GDM1 (cell line): ENCODE measurements around the gene ENOSF1.

ENCODE experiments used
- DNase-seq: peaks from one replicate; lab custom pipeline; 2025; lab: John Stamatoyannopoulos, UW

The ENOSF1 gene

DNA sequence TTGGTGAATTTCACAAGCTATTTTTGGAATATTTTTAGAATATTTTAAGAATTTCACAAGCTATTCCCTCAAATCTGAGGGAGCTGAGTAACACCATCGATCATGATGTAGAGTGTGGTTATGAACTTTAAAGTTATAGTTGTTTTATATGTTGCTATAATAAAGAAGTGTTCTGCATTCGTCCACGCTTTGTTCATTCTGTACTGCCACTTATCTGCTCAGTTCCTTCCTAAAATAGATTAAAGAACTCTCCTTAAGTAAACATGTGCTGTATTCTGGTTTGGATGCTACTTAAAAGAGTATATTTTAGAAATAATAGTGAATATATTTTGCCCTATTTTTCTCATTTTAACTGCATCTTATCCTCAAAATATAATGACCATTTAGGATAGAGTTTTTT lies 39.1 kb downstream of the ENOSF1 start:
- no peak for DNase-seq

DNA sequence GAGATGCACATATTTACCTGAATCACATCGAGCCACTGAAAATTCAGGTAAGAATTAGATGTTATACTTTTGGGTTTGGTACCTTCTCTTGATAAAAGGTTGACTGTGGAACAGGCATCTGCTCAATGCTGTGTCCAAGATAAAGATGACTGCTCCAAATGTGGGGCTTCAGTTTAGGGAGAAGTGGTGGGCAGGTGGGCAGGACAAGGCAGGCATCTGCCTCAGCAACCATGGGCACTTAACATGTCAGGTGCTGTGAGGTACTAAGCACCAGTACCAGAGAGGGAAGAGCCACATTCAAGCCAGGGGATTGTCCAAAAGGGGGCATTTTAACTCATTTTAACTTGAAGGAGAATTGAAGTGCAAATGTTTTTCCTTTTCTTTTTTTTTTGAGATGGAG lies 41.0 kb downstream of the ENOSF1 start:
- DNase-seq, result no peak

DNA sequence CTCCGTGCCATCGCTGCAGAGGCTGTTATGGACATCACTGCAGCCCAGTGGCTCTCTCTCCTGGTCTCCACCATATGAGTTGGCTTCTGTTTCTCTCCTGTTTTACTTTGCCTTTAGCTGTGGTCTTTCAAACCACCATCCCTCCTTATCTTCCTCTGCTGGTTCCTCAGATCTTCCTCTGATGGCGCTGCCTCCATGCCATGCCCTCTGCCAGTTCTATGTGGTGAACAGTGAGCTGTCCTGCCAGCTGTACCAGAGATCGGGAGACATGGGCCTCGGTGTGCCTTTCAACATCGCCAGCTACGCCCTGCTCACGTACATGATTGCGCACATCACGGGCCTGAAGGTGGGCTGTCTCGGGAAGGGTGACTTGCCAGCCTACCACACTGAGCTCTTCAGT lies 41.9 kb downstream of the ENOSF1 start:
- no peak for DNase-seq

DNA sequence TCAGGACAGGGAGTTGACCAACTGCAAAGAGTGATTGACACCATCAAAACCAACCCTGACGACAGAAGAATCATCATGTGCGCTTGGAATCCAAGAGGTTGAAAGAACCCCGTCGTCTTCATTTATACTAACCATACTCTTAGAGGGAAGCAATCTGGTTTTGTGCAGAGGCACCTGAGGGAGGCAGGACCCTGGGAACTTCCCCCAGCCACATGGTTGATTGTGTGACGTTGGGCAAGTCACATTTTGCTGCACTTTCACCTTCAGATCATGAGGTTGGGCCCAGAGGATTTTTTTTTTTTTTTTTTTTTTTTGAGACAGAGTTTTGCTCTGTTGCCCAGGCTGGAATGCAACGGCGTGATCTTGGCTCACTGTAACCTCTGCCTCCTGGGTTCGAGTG lies 43.4 kb downstream of the ENOSF1 start:
- no peak for DNase-seq

DNA sequence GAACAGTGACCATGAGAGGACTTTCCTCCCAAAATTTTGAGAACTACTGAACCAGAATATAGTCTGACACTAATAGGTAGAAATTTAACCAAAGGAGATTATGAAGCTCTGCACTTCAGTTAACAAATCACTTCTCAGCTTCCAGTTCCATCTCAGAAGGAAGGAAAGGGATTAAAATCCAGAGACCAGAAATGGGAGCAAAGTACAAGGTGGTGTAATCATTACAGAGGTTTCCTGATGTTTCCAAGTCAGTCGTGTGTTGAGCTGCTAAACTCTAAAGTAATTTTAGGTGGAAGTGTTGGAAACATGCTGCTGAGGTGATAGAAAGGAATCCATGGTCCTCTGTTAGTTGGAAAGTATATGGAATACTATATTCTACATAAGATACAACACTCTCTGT lies 44.2 kb downstream of the ENOSF1 start:
- DNase-seq, result no peak

DNA sequence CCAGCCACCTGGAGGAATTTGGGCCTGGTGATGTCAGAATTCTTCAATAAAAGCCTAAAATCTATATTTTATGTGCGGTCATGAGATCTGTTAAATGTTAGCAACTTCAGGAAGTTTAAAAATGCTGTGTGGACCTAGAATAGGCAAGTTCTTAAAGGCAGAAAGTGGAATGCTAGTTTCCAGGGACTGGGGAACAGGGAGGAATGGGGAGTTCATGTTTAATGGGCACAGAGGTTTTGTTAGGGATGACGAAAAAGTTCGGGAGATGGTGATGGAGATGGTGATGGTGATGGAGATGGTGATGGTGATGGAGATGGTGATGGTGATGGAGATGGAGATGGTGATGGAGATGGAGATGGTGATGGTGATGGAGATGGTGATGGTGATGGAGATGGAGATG lies 45.8 kb downstream of the ENOSF1 start:
- DNase-seq, result no peak

DNA sequence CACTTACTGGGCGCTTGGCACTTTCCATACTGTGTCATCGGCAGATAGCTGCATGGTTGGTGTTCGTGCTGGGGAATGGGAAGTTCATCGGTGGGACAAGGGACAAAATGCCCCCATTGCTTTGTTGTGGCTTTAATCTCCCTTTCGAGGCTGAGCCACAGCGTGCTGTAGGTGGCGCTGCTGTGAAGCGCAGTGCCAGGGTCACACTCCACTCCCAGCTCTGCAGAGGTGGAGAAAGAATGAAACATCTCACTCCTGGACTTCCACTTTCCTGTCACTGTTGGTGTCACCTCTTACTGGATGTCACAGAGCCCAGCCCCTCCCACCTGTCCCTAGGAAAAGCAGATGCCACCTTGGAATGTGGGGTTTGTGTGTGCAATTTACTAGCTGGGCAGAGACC lies 46.3 kb downstream of the ENOSF1 start:
- no peak for DNase-seq

DNA sequence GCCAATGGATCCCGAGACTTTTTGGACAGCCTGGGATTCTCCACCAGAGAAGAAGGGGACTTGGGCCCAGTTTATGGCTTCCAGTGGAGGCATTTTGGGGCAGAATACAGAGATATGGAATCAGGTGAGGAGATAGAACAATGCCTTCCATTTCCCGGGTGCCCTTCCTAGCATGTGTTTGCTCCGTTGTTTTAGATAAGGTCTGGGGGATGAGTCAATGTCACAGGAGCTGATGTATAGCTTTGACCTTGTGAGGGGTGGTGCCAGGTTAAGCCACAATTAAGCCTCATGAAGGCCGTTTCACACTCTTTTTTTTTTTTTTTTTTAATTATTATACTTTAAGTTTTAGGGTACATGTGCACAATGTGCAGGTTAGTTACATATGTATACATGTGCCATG lies 50.2 kb downstream of the ENOSF1 start:
- DNase-seq, result no peak

DNA sequence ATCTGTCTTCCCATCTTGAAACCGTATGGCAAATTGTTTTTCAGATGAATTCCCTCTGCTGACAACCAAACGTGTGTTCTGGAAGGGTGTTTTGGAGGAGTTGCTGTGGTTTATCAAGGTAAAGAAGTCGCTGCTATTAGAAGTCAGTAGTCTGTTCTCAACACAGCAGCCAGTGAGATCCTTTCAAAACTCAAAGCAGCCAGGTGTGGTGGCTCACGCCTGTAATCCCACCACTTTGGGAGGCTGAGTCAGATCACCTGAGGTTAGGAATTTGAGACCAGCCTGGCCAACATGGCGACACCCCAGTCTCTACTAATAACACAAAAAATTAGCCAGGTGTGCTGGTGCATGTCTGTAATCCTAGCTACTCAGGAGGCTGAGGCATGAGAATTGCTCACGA lies 52.8 kb downstream of the ENOSF1 start:
- no peak for DNase-seq

DNA sequence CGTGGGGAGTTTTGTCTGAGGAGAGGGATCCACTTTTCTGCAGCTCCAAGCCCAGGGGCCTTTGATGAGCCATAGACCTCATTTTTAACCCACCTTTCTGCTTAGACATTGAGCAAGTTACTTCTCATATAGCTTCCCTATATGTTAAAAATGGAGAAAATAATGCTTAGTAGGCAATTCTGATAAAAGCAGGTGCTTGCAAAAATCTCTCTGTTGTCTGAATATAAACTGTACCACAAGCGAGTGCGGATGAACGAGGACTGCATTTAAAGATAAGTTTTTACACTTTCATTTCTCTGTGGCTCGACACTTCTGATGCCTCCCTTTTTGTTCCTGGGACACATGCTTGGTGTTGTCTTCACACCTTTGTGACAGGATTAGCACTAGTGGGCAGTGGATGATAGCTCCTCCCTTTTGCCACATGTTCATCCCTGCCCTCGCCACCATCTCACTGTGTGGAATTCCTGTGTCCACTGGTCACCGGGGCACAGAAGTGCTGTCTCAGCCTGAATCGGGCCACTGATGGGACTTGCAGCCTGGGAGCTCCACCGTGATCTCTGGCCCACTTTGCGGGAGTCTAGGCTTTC lies 53.4 kb downstream of the ENOSF1 start:
- no peak for DNase-seq

DNA sequence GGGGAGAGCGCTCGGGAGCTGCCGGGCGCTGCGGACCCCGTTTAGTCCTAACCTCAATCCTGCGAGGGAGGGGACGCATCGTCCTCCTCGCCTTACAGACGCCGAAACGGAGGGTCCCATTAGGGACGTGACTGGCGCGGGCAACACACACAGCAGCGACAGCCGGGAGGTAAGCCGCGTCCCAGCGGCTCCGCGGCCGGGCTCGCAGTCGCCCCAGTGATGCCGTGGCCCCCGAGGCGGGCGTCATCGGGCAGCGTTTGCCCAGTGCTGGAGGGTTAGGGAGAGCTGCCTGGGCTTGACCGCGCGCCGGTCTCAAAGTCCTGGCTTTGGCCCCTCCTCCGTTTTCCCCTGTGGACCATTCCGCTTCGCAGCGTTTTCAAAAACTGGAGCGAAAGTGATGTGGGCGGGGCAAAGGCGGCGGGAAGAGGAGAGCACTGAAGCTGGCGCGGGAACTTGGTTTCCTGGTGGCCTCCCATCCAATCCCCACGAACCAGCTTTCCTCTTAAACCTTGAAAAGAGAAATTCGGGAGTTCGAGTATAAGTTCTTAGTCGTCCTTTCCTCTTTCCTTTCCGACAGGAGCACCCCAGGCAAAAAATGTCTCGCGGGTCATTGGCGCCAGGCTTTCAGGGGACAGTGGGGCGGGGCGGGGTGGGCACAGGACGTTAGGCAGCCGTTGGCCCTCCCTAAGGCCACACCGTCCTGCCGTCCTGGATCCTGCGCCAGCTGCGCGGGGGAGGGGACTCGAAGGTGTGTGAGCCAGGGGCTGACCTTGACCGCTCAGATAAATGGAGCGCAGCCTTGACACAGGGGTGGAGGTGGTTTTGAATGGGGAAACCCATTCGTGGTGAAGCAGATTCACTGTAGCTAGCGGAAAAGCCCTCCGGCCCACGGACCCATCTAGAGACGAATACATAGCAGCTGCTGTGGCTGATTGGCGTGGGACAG lies 54.2 kb downstream of the ENOSF1 start:
- DNase-seq, result peak; percentile 76

DNA sequence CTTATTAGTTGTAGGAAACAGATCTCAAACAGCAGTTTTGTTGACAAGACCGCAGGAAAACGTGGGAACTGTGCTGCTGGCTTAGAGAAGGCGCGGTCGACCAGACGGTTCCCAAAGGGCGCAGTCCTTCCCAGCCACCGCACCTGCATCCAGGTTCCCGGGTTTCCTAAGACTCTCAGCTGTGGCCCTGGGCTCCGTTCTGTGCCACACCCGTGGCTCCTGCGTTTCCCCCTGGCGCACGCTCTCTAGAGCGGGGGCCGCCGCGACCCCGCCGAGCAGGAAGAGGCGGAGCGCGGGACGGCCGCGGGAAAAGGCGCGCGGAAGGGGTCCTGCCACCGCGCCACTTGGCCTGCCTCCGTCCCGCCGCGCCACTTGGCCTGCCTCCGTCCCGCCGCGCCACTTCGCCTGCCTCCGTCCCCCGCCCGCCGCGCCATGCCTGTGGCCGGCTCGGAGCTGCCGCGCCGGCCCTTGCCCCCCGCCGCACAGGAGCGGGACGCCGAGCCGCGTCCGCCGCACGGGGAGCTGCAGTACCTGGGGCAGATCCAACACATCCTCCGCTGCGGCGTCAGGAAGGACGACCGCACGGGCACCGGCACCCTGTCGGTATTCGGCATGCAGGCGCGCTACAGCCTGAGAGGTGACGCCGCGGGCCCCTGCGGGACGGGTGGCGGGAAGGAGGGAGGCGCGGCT lies 55.0 kb downstream of the ENOSF1 start, which contains the start of gene TYMS:
Gene TYMS, plus strand, starts transcription at position 343 of the 690 bp plus-strand sequence. Its CDS starts 90 bp downstream, at position 433.
- peak; percentile 80 for DNase-seq

DNA sequence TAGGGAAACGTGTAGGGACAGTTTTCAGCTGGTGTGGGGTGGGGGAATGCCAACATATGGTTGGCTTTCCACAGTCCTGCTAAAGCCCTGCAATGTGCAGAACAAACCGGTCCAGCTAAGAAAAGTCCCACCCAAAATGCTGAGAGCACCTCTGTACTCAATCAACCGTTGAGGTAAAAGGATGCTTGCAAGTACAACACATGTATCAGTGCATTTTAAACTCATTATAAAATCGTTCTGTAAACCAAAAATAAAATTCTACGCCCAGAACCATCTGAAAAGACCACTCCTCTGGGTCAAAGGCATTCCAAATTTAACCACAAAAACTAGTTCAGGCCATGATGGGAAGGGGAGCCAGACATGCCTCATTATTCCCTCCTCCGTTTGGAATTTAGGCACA lies 57.0 kb downstream of the ENOSF1 start:
- DNase-seq, result no peak

DNA sequence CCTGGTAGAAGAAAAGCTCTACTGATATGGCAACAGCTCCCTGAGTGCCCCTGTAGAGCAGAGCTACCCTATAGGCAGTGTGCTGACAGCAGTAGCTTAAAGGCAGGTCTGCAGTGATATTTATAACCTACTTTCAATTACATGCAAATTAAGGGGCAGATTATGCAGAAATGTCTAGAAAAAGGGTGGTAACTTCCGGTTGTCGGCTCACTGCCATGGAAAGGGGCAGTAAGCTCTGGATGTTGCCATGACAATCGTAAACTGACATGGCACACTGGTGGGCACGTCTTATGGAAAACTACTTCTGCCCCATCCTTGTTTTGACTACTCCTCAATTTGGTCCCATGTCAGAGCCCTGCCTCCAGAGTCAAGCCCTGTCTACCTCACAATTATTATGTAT lies 57.8 kb downstream of the ENOSF1 start:
- DNase-seq, result no peak

DNA sequence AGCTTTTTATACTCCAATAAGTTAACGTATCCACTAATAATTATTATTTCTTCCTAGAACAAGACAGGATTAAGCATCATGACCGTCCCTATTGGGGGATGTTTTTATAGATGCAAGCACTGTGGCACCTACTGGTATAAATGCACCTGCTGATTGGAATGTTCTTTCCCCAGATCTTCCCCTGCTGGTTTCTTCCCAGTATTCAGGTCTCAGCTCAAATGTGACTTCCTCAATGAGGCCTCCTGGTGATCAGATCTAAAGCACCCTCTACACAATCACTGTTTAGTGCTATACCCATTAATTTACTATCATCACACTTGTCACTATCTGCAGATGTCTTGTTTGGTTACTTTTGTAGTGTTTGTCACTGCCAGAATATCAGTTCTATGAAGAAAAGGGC lies 58.9 kb downstream of the ENOSF1 start:
- no peak for DNase-seq

DNA sequence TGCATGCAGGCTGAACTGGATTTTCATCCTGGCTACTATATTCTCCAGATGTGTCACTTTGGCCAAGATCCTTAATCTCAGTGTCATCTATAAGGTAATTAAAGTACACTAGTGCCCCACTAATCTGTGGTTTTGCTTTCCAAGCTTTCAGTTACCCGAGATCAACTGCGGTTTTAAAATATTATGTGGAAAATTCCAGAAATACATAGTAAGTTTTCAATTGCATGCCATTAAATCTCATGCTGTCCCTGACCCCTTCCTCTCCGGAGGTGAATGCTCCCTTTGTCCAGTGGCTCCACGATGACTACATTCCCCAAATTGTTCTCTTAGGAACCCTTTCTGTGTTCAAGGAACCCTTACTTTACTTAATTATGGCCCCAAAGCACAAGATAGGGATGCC lies 60.3 kb downstream of the ENOSF1 start:
- no peak for DNase-seq

DNA sequence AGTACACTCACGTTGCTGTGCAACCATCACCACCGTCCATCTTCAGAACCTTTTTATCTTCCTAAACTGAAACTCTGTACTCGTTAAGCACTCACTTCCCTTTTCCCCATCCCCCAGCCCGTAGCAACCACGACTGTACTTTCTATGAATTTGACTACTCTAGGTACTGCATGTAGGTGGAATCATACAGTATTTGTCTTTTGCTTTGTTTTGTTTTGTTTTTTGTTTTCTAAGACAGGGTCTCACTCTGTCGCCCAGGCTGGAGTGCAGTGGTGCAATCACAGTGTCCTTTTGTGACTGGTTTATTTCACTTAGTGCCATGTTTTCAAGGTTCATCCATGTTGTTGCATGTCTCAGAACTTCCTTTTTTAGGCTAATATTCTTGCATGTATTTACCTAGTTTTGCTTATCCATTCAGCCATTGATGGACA lies 62.0 kb downstream of the ENOSF1 start:
- DNase-seq, result peak; percentile 44

DNA sequence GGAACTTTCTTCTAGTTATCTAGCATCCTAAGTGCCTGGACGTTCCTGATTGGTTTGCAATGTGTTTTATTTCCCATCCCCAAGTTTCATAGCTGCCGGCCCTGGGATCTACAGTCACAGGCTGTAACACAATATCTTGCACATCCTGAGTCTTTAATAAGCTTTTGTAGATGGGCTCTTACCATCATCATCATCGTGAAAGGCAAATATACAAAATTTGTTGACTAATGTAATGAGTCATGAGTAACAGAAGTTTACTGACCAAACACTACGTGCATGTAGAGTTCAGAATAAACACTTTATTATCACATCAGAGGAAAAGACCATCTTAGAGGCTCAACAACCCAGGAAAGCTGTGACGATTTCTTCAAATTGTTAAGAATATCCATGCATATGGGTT lies 63.1 kb downstream of the ENOSF1 start:
- DNase-seq, result no peak

DNA sequence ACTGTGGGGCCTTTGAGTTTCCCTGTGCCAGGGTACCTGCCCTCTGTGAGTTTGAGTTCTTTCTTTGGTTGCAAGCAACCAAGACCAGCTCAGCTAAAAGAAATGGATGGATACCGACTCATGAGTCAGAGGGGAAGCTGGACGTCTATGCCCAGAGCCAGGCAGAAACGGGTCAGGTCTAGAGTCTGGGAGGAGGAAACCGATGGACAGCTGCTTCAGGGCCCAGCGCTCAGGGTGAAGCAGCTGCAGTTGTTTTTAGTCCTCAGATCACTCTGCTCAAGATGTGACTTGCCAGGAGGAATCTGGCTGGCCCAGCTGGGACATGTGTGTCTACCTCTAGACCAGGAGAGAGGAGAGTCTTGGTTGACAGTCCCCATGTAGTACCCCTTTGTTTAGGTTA lies 65.1 kb downstream of the ENOSF1 start:
- no peak for DNase-seq

DNA sequence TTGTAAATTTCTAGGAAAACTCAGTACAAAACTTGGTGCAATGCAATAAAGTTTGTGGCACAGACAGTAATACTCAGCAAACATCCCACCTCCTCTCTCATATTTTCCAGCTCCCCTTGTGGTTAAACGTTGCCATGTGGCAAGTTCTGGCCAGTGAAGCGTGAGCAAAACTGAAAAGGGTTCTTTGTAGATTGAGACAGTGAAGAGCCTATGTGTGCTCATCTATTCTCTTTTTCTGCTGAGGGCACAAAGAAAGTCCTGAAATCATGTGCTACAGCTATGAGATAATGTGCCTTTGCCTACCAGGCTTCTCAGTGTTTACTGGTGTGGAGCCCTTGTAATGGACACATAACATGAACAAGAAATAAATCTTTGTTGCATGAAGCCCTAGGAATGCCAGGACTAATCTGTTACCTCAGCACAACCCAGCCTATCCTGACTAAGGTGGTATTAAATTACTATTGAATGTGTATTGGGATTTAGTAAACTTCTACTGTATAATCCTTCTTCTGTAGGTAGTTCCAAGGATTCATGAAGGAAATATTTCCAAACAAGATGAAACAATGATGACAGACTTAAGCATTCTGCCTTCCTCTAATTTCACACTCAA lies 67.9 kb downstream of the ENOSF1 start:
- no peak for DNase-seq

DNA sequence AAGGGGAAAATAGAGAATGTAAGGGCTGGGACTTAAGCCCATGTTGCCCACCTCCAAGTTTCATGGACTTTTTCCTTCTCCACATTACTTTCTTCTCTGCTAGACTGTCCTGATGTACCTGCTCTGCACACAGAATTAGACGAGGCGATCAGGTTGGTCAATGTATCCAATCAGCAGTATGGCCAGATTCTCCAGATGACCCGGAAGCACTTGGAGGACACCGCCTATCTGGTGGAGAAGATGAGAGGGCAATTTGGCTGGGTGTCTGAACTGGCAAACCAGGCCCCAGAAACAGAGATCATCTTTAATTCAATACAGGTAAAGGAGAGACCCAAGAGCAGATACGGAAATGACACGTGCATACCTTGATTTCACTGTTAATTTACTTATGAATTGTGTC lies 71.2 kb downstream of the ENOSF1 start:
- DNase-seq, result no peak

DNA sequence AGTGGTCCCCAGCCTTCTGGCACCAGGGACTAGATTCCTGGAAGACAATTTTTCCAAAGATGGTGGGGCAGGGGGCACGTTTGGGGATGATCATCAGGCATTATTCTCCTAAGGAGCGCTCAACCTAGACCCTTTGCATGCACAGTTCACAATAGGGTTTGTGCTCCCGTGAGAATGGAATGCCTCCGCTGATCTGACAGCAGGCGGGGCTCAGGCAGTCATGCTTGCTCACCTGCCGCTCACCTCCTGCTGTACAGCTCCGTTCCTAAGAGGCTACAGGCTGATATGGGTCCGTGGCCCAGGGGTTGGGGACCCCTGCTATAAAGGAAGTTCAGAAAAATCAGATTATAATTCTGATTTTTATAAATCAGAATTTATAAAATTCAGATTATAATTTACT lies 77.3 kb downstream of the ENOSF1 start:
- no peak for DNase-seq
